ENCODE data around the gene NOP9.

DNA sequence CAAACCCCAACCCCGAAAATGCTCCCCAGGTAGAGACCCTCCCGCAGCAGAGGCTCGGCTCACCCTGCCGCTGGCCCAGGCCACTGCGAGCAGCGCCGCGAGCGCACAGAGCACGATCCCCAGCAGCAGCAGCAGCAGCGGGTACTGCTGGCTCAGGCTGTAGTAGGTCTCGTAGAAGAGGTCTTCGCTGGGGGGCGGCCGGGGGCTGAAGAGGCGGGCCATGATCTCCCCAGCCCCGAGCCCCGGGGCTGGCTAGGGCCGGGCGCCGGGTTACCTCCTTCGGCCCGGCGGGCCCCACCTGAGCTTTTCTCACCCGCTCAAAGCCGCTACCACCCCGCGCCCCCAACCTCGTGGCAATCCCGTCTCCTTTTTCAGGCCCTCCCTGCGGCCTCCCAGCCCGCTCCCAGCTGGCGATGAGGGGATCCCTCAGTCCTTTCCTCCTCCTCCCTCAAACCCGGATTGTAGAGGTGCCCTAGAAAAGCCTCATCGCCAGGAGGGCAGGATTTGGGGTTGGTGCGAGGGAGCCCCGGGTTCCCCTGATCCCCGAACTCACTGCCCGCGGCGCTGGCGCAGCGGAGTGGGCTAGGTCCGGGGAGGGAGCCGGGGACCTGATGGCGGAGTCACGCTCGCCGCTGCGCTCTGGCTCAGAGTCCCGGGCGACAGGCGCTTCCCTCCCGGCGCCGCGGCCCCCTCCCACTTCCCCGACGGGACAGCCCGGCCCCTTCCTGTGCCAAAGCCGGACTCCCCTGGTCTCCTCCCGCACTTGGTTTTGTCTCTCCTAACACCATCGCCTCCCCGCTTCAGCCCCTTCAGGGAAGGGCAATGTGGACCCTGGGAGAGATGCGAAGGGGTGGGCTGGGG, 35.0 kb downstream of the NOP9 start, which contains the start of gene ADCY4:
- no peak for TF ChIP-seq ZNF274 (IDR thresholded peaks at IDR 0.05; ENCODE audit: low read depth, low read length)
- no peak for TF ChIP-seq YY1 (IDR thresholded peaks at IDR 0.05; ENCODE audit: insufficient read depth, insufficient read length)

Data from NT2/D1 (cell line).